GM23248 (cell line): ENCODE results near the gene RPL5. TPM values are rescaled to one million over a fixed set of nuclear protein-coding genes. Genes with fewer than 3 reads are reported as not detected.

Experiments used
- DNase-seq: peaks from one replicate; pipeline ENCODE4 v3.0.0-alpha.2; 2015
- H2AFZ ChIP-seq: fragments of 200-600 bp; sonication (generic); 2 replicates; pipeline ENCODE4 v1.6.1; 2016; ENCODE audit warnings: antibody characterized with exemption
- H3F3A ChIP-seq: fragments of 200-600 bp; sonication (generic); 2 replicates; pipeline ENCODE4 v1.6.1; 2016; ENCODE audit warnings: mild to moderate bottlenecking, antibody characterized with exemption, mixed run types; ENCODE audit not compliant: insufficient read depth
- H3K27ac ChIP-seq: fragments of 200-600 bp; sonication (generic); 2 replicates; pipeline ENCODE4 v1.5.1; 2016; ENCODE audit warnings: mild to moderate bottlenecking
- H3K27me3 ChIP-seq: fragments of 200-600 bp; sonication (generic); replicated peaks from 2 replicates; pipeline ENCODE4 v1.6.1; 2016; ENCODE audit warnings: mild to moderate bottlenecking; ENCODE audit not compliant: insufficient read depth
- H3K36me3 ChIP-seq: fragments of 200-600 bp; sonication (generic); 2 replicates; pipeline ENCODE4 v1.6.1; 2016; ENCODE audit warnings: low read depth, mild to moderate bottlenecking
- H3K4me1 ChIP-seq: fragments of 200-600 bp; sonication (generic); 2 replicates; pipeline ENCODE4 v1.6.1; 2016; ENCODE audit warnings: mild to moderate bottlenecking; ENCODE audit not compliant: insufficient read depth
- H3K4me2 ChIP-seq: fragments of 200-600 bp; sonication (generic); one replicate; pipeline ENCODE4 v1.6.1; 2016; ENCODE audit warnings: mild to moderate bottlenecking; ENCODE audit not compliant: unreplicated experiment
- H3K4me3 ChIP-seq: fragments of 200-600 bp; sonication (generic); 2 replicates; pipeline ENCODE4 v1.5.1; 2016; ENCODE audit warnings: mild to moderate bottlenecking
- H3K79me2 ChIP-seq: fragments of 200-600 bp; sonication (generic); 2 replicates; pipeline ENCODE4 v1.6.1; 2016; ENCODE audit warnings: mild to moderate bottlenecking; ENCODE audit not compliant: insufficient read depth
- H3K9ac ChIP-seq: fragments of 200-600 bp; sonication (generic); 2 replicates; pipeline ENCODE4 v1.6.1; 2016; ENCODE audit warnings: mild to moderate bottlenecking
- H3K9me2 ChIP-seq: fragments of 200-600 bp; sonication (generic); 2 replicates; pipeline ENCODE4 v1.6.1; 2016; ENCODE audit warnings: mixed run types, mild to moderate bottlenecking, moderate library complexity; ENCODE audit not compliant: insufficient read depth
- H3K9me3 ChIP-seq: fragments of 200-600 bp; sonication (generic); one replicate; pipeline ENCODE4 v1.6.1; 2017; ENCODE audit warnings: low read depth
- H4K20me1 ChIP-seq: fragments of 200-600 bp; sonication (generic); 2 replicates; pipeline ENCODE4 v1.6.0; 2016; ENCODE audit not compliant: insufficient read depth
- EZH2 ChIP-seq: fragments of 200-600 bp; sonication (generic); IDR thresholded peaks from 2 replicates; pipeline ENCODE4 v1.6.1; 2018; ENCODE audit warnings: antibody characterized with exemption, mild to moderate bottlenecking; ENCODE audit not compliant: insufficient read depth, poor library complexity, severe bottlenecking
- EZH2phosphoT487 ChIP-seq: fragments of 200-600 bp; sonication (generic); IDR thresholded peaks from 2 replicates; pipeline ENCODE4 v1.6.1; 2018; ENCODE audit warnings: antibody characterized with exemption, moderate library complexity, mild to moderate bottlenecking, low read depth; ENCODE audit not compliant: insufficient read depth
- WGBS, 2 experiments: methylation state at CpG; one replicate each; pipeline ENCODE4 v1.1.6; 2015 to 2017; ENCODE audit warnings: low lambda C conversion rate in 2 of 2, low coverage in 1 of 2; ENCODE audit errors: missing lambda C conversion rate in 2 of 2; 5-methylcytosine and 5-hydroxymethylcytosine counted together
- in situ Hi-C: fragments of 300-500 bp; cut with MboI; formaldehyde crosslinking; loops from 2 replicates; pipeline ENCODE4 v1.15.0; 2020
- polyA plus RNA-seq: library from polyadenylated mRNA; unstranded; fragments of >200 nt; fragmentation: Nextera tagmentation; extraction: Ambion mirVana; gene quantifications from 2 replicates; pipeline ENCODE4 v1.2.1, GENCODE V29; 2016
- total RNA-seq: library from RNA; depleted of rRNA; stranded (reverse); fragments of >200 nt; shearing (Covaris generic); gene quantifications from 2 replicates; pipeline ENCODE4 v1.2.3, GENCODE V29; 2014

RPL5 gene
- total and polyA plus RNA-seq, 2 experiments from 2014 or later: 750 to 1,075 TPM

GRCh38 chr1:92862605-92863004, 30.8 kb downstream of the RPL5 start:
- TF ChIP-seq EZH2 (no peak), EZH2phosphoT487 (no peak)
- no peak overlapping the region for H2AFZ ChIP-seq
- H3K27me3 ChIP-seq: no peaks in the 10 kb centered on the region
- DNase-seq: no peak
- H3K9me2 ChIP-seq: no peaks in the 10 kb centered on the region
- no peaks in the 10 kb centered on the region for H3K79me2 ChIP-seq
- H3K4me2 ChIP-seq: no peak overlapping the region
- no peak overlapping the region for H3K4me3 ChIP-seq
- H3K9ac ChIP-seq: no peak overlapping the region
- no peak overlapping the region for H3K27ac ChIP-seq
- in situ Hi-C loops: no loop called here
- no peaks in the 10 kb centered on the region for H3K9me3 ChIP-seq
- H3K4me1 ChIP-seq: no peaks in the 10 kb centered on the region
- H3K36me3 ChIP-seq: no peaks in the 10 kb centered on the region
- WGBS, 2 experiments: 93 to 95% methylated on average over 4 of the region's 4 CpGs
- H4K20me1 ChIP-seq: no peaks in the 10 kb centered on the region
- H3F3A ChIP-seq: no peaks in the 10 kb centered on the region

GRCh38 chr1:92864131-92864530, 32.3 kb downstream of the RPL5 start:
- H3K36me3 ChIP-seq: no peaks in the 10 kb centered on the region
- no peak overlapping the region for H3K9ac ChIP-seq
- no peak overlapping the region for H3K4me3 ChIP-seq
- no peaks in the 10 kb centered on the region for H3K9me3 ChIP-seq
- in situ Hi-C loops: no loop called here
- no peaks in the 10 kb centered on the region for H3K9me2 ChIP-seq
- no peak overlapping the region for H3K4me2 ChIP-seq
- no peak for DNase-seq
- TF ChIP-seq EZH2 (no peak), EZH2phosphoT487 (no peak)
- H4K20me1 ChIP-seq: no peaks in the 10 kb centered on the region
- H3K27me3 ChIP-seq: no peaks in the 10 kb centered on the region
- H3F3A ChIP-seq: no peaks in the 10 kb centered on the region
- no peak overlapping the region for H2AFZ ChIP-seq
- H3K79me2 ChIP-seq: no peaks in the 10 kb centered on the region
- H3K27ac ChIP-seq: no peak overlapping the region
- no peaks in the 10 kb centered on the region for H3K4me1 ChIP-seq

DNA sequence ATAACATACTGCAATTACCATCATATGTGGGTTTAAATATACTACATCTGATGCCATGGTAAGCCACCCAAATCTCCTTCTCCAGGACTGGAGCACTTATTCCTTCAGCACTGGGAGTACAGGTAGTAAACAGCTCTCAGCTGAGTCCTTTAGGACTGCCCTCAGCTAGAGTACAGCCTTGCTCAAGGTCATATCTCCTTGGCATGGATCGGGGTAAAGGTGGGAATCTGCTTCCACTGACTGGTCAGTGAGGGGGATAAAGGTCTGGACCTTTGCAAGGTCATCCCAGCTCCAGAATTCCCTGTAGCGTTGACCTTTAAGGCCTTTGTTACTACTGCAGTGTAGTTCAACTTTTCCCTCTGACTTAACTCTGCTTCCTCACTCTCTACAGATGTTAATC, 38.8 kb downstream of the RPL5 start:
- no peaks in the 10 kb centered on the region for H3K79me2 ChIP-seq

GRCh38 chr1:92872719-92873118, 40.9 kb downstream of the RPL5 start:
- no peak overlapping the region for H3K9ac ChIP-seq
- H3K79me2 ChIP-seq: no peaks in the 10 kb centered on the region
- DNase-seq: no peak
- H3K4me3 ChIP-seq: no peak overlapping the region
- no peaks in the 10 kb centered on the region for H3K9me3 ChIP-seq
- H3F3A ChIP-seq: no peaks in the 10 kb centered on the region
- no peaks in the 10 kb centered on the region for H3K9me2 ChIP-seq
- H3K36me3 ChIP-seq: 0 out of 2 replicates have a peak, but pooled peaks cover 6% of the 10 kb centered on the region
- H3K4me2 ChIP-seq: no peak overlapping the region
- no peak overlapping the region for H3K27ac ChIP-seq
- no peaks in the 10 kb centered on the region for H3K27me3 ChIP-seq
- TF ChIP-seq EZH2 (no peak), EZH2phosphoT487 (no peak)
- in situ Hi-C loops: no loop called here
- no peak overlapping the region for H2AFZ ChIP-seq
- 65 to 82% methylated on average over 2 of the region's 2 CpGs for WGBS, 2 experiments
- H3K4me1 ChIP-seq: no peaks in the 10 kb centered on the region
- H4K20me1 ChIP-seq: no peaks in the 10 kb centered on the region

More for the DNA sequence above, 38.8 kb downstream of the RPL5 start:
- 0 out of 2 replicates have a peak, but pooled peaks cover 6% of the 10 kb centered on the region for H3K36me3 ChIP-seq
- WGBS, 2 experiments: 93 to 100% methylated on average over 2 of the region's 2 CpGs
- H3K27ac ChIP-seq: no peak overlapping the region
- H3K9ac ChIP-seq: no peak overlapping the region
- no peaks in the 10 kb centered on the region for H3K9me2 ChIP-seq
- no peaks in the 10 kb centered on the region for H3K9me3 ChIP-seq
- H3F3A ChIP-seq: no peaks in the 10 kb centered on the region
- H2AFZ ChIP-seq: no peak overlapping the region
- no peak overlapping the region for H3K4me2 ChIP-seq
- no peak for DNase-seq
- H4K20me1 ChIP-seq: no peaks in the 10 kb centered on the region
- TF ChIP-seq EZH2phosphoT487: no peak
- TF ChIP-seq EZH2: no peak
- H3K4me1 ChIP-seq: no peaks in the 10 kb centered on the region
- H3K4me3 ChIP-seq: no peak overlapping the region
- H3K27me3 ChIP-seq: no peaks in the 10 kb centered on the region
- in situ Hi-C loops: no loop called here

DNA sequence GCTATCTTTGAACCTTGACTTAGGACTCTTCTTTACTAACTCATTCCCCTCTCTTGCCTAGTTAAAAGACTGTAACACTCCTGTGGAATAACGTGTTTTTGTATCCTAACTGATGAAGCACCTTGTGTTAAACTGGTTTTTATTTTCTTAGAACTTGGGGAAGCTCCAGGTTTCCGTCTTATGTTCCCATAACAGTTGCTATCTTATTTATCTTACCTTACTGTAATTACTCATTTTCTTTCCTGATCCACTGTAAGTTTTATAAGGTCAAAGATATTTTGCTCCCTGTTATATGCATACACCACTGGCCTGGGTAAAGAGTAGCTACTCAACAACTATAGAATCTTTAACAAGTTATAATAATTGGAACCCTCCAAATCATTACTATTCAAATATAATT, 43.1 kb downstream of the RPL5 start:
- Histone ChIP-seq H2AFZ (no peak overlapping the region), H4K20me1 (no peaks in the 10 kb centered on the region), H3K27me3 (no peaks in the 10 kb centered on the region), H3K27ac (no peak overlapping the region), H3K36me3 (0 out of 2 replicates have a peak, but pooled peaks cover 6% of the 10 kb centered on the region), H3K9me3 (no peaks in the 10 kb centered on the region), H3F3A (no peaks in the 10 kb centered on the region), H3K4me2 (no peak overlapping the region), H3K9ac (no peak overlapping the region), H3K4me1 (no peaks in the 10 kb centered on the region), H3K79me2 (no peaks in the 10 kb centered on the region), H3K4me3 (no peak overlapping the region), H3K9me2 (no peaks in the 10 kb centered on the region)
- in situ Hi-C loops: no loop called here
- WGBS, 2 experiments: 75 to 77% methylated on average over 2 of the region's 2 CpGs
- no peak for TF ChIP-seq EZH2
- no peak for TF ChIP-seq EZH2phosphoT487
- no peak for DNase-seq
